DMS114 treated with DMSO at 0.1 percent for 48 hours (cell line): Measurements from ENCODE around the gene WASF1.
"Not testable (repeated sequence)": the region's sequence is repeated elsewhere in the genome, so short reads cannot be mapped to it uniquely, and the experiment has no call there.

Source experiments
- DNase-seq: peaks from one replicate; lab custom pipeline; 2025; ENCODE audit not compliant: unreplicated experiment; lab: John Stamatoyannopoulos, UW

WASF1 gene

GRCh38 chr6:110178626-110179405, 654 bp downstream of the WASF1 start:
- peak; percentile 55 for DNase-seq

- no peak for DNase-seq
These were observed 5.9 kb downstream of the WASF1 start for GRCh38 chr6:110173506-110174132.

DNA sequence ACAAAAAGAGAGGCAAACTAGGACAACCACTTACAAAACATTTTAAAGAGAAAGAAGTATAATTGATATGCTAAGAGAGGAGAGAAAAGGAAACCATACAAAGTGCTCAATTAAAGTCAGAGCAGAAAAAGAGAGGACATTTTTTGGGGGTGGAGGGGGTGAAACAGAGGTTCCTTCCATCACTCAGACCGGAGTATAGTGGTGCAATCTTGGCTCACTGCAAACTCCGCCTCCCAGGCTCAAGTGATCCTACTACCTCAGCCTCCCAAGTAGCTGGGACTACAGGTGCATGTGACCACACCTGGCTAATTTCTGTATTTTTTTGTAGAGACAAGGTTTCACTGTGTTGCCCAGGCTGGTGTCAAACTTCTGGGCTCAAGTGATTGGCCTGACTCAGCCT, 9.4 kb downstream of the WASF1 start:
- no peak for DNase-seq

DNA sequence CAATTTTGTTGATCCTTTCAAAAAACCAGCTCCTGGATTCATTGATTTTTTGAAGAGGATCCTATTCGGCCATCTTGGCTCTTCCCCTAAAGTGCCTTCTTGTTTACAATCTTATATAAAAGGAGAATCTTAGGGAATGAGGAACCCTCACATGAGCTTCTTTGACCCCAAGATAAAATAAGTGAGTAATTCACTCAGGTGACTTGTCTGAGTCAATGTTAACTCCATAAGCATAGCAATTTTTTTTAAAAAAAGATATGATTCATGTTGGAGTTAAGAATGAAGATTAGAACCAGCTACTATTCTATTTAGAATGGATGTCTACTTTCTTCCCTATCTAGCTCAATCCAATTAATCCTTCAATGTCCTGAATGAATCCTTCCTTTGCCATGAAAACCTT, 21.0 kb downstream of the WASF1 start:
- no peak for DNase-seq

DNA sequence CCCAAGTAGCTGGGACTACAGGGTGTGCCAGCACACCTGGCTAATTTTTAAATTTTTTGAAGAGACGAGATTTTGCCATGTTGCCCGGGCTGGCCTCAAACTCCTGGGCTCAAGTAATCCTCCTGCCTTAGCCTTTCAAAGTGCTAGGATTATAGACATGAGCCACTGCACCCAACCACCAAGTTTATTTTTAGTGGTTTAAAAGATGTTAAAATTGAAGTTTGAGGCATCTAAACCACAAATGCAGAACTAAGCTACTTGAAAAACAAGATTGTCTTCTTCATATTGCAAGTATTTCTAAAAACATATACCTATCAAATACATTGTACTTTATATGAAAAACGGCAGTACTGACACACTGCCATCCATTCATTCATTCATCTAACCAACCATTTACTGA, 31.6 kb downstream of the WASF1 start:
- no peak for DNase-seq

- DNase-seq = no peak
These were observed 38.8 kb downstream of the WASF1 start for GRCh38 chr6:110140650-110141049.

- DNase-seq = no peak
These were observed 40.4 kb downstream of the WASF1 start for GRCh38 chr6:110139052-110139451.

GRCh38 chr6:110137924-110138887, 41.3 kb downstream of the WASF1 start:
- no peak for DNase-seq

GRCh38 chr6:110130362-110130761, 49.1 kb downstream of the WASF1 start:
- DNase-seq = no peak

DNA sequence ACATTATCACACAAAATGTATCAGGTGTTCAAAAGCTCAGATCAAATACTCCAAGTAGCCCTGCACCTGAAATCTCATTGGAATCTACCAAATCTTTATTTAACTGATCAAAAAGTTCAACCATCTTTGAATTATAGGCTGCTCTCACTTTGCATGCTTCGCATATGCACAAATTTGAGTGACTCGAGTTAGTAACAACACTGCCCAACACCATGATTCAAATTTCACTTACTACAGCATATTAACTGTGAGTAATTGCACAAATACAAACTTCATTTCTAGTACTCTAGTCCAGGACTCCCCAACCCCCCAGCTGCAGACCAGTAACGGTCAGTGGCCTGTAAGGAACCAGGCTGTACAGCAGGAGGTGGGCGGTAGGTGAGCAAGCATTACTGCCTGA, 51.1 kb downstream of the WASF1 start:
- no peak for DNase-seq

DNA sequence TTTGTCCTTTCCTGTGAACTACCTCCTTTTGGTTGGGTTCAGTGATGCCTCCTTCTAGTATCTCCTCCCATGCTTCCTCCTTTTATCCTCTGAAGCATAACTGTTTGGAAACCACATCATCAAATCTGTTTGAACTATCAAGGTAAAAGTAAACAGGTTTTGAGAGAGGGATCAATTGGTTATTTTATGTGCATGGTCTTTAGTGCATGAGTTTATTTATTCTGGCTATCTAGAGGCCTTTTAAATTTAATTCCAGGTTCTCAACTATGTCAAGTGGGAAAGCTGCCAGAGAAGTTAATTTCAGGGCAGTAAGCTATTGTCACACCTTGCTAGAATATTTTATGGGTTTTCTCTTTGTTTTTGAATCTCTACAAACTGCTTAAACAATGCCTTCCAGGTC, 54.1 kb downstream of the WASF1 start:
- no peak for DNase-seq

DNA sequence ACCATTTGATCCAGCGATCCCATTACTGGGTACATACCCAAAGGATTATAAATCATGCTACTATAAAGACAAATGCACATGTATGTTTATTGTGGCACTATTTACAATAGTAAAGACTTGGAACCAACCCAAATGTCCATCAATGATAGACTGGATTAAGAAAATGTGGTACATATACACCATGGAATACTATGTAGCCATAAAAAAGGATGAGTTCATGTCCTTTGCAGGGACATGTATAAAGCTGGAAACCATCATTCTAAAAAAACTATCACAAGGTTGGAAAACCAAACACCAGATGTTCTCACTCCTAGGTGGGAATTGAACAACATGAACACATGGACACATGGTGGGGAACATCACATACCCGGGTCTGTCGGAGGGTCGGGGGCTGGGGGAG, 57.8 kb downstream of the WASF1 start:
- DNase-seq = not testable (repeated sequence)

- no peak for DNase-seq
These were observed 63.2 kb downstream of the WASF1 start for GRCh38 chr6:110116258-110116657.

DNA sequence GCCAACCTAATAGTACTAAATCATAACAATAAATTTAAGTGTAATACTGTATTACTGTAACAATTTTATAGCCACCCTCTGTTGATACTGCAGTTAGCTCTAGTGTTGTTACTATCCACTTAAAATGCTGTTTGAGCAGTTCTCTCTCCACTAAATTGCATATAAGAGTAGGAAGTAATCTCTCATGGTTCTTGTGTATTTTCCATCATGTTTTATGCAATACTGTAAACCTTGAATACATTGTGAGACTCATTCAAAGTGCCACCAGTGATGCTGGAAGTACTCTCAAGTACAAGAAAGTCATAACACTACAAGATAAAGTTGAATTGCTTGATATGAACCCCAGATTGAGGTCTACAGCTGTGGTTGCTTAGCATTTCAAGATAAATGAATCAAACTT, 65.5 kb downstream of the WASF1 start:
- DNase-seq = no peak

DNA sequence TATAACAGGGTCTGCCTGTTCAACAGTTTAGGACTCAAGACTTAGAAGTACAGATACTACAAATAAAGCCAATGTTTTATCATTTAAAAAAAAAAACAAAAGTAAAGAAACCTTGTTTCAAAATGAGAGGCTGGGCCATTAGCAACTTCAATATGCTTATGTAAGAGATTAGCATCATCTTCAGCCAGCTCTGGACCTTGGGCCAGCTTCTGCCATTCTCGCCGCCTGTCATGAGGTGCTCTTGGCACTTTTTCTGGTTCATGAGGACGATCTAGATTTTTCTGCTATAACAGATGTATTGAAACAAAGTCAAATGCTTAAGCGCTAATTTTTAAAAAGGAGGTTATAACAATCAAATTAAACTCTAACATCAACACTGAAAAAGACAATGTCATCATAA, 74.2 kb downstream of the WASF1 start:
- no peak for DNase-seq

- no peak for DNase-seq
These were observed 76.2 kb downstream of the WASF1 start for GRCh38 chr6:110103260-110103659.

DNA sequence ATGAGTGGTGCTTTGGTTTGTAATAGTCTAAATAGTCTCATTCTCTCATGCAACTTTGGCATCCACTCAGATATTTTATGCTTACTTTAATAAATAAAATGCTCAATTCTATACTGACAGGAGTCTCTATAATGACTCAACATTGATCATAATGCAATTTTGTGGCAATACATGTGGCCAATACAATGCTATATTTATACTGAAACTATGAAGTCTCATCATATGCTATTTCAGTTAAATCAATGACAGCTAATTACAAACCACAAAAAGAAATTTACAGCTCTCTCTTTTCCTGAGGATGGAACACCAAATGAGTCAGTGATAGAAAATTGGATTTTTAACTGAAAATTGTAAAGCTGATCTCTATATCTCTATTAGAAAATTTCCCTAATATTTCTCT, 77.1 kb downstream of the WASF1 start:
- DNase-seq = no peak

- no peak for DNase-seq
These were observed 77.6 kb downstream of the WASF1 start for GRCh38 chr6:110101885-110102284.

GRCh38 chr6:110098511-110099116, 80.9 kb downstream of the WASF1 start:
- no peak for DNase-seq

DNA sequence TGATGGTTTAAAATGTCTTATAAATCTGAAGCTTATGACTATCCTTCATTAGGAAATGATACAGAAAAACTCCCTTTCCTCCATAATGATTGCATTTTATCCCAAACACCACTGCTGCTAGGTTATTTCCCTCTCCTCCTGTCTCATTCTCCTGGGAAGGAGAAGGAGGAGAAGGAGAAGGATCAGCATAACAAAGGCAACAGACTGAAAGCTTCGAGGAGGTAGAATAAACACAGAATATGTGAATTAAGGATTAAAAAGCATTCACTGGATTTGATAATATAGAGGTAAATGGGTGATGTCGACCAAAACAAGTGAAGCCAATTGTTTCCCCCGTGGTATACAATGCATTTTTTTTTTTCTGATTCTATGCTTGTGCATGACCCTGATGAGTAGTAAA, 82.0 kb downstream of the WASF1 start:
- DNase-seq = no peak

DNA sequence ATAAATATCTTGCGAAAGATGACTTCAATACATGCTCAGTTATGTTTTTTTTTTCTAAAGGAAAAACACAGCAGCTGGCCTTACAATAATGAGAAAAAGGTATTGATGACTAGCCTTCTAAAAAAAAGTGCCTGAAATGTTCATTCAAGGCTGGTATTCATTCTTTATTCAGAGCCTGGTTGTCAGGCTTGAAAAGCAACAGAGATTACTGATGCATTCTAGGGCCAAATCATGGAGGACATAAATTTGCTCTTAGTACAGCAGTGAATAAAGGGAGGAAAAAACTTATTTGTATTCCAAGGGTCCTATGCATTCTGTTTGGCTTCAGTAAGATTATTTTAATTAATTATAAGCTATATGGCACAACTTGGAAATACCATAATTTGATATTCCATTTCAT, 83.5 kb downstream of the WASF1 start:
- DNase-seq = no peak
